DND-41 (cell line): ENCODE measurements around the gene PLK5.
"Not testable (repeated sequence)": the region's sequence is repeated elsewhere in the genome, so short reads cannot be mapped to it uniquely, and the experiment has no call there.

ENCODE experiments used
- ATAC-seq: fragments of 200-7000 bp; cut with Tn5 transposase; 3 replicates; pipeline ENCODE4 v1.9.1; 2021; ENCODE audit warnings: low read depth; ENCODE audit not compliant: insufficient read depth
- DNase-seq: peaks from one replicate; pipeline ENCODE4 v3.0.0-alpha.2; 2020
- H2AFZ ChIP-seq: 2 replicates; pipeline ENCODE4 v1.6.0; 2012; ENCODE audit warnings: low read depth, low read length
- H3K27ac ChIP-seq: 2 replicates; pipeline ENCODE4 v1.5.1; 2012; ENCODE audit warnings: low read length, inconsistent platforms
- H3K27me3 ChIP-seq: fragments of 200-600 bp; sonication (generic); 2 replicates; pipeline ENCODE4 v1.6.0; 2012; ENCODE audit warnings: low read length, mild to moderate bottlenecking, inconsistent platforms; ENCODE audit not compliant: insufficient read depth, poor library complexity
- H3K36me3 ChIP-seq: 2 replicates; pipeline ENCODE4 v1.5.1; 2012; ENCODE audit warnings: low read length, inconsistent platforms; ENCODE audit not compliant: insufficient read depth
- H3K4me1 ChIP-seq: 2 replicates; pipeline ENCODE4 v1.5.1; 2012; ENCODE audit warnings: mild to moderate bottlenecking, low read length; ENCODE audit not compliant: insufficient read depth
- H3K4me2 ChIP-seq: 2 replicates; pipeline ENCODE4 v1.6.0; 2012; ENCODE audit warnings: mild to moderate bottlenecking, moderate library complexity, low read length, inconsistent platforms; ENCODE audit not compliant: insufficient read depth
- H3K4me3 ChIP-seq, 2 experiments: fragments of 200-600 bp in 1 of 2; shearing (Covaris generic) in 1 of 2; 2 replicates each; pipeline ENCODE4 v1.5.1; 2012 to 2016; ENCODE audit warnings: inconsistent platforms in 2 of 2, low read length in 2 of 2, mild to moderate bottlenecking in 2 of 2, low read depth in 1 of 2, moderate library complexity in 1 of 2
- H3K79me2 ChIP-seq: 2 replicates; pipeline ENCODE4 v1.6.0; 2012; ENCODE audit warnings: low read length, inconsistent platforms; ENCODE audit not compliant: insufficient read depth
- H3K9ac ChIP-seq: 2 replicates; pipeline ENCODE4 v1.6.0; 2012; ENCODE audit warnings: low read depth, mild to moderate bottlenecking, inconsistent platforms, low read length, moderate library complexity
- H3K9me3 ChIP-seq: 2 replicates; pipeline ENCODE4 v1.5.1; 2012; ENCODE audit warnings: low read length, moderate library complexity, mild to moderate bottlenecking, inconsistent platforms; ENCODE audit not compliant: insufficient read depth, severe bottlenecking
- H4K20me1 ChIP-seq: 2 replicates; pipeline ENCODE4 v1.6.0; 2012; ENCODE audit warnings: low read length; ENCODE audit not compliant: insufficient read depth
- EZH2 ChIP-seq: IDR thresholded peaks from 3 replicates; pipeline ENCODE4 v1.6.1; 2012; ENCODE audit warnings: borderline replicate concordance, low read depth, mild to moderate bottlenecking, moderate library complexity, low read length, inconsistent platforms; ENCODE audit not compliant: severe bottlenecking
- TF ChIP-seq, protein P1 (sequence below): IDR thresholded peaks from 2 replicates; pipeline ENCODE4 v1.5.1; 2012; ENCODE audit warnings: borderline replicate concordance, low read length, moderate library complexity, mild to moderate bottlenecking; ENCODE audit not compliant: poor library complexity, severe bottlenecking; ENCODE audit errors: extremely low read depth

PLK5 gene

DNA sequence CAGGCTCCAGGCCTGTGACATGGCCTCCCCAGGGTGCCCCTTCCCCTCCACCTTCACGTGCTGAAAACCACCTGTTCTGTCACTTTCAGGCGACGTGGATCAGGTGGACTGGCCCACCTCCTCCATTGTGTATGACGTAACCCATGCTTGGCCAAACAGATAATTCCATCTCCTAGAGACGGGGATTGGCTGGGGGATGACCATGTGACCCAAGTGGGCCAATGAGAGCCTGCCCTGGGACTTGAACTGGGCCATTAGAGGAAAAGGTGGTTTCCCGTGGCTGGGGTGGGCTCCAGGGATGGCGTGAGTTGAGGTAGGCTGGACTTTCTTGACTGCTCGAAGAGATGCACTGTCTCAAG is 7.5 kb upstream of the PLK5 start:
- Histone ChIP-seq H3K79me2 (no peaks in the 10 kb centered on the region), H3K4me2 (no peak overlapping the region), H3K27me3 (no peaks in the 10 kb centered on the region), H3K9ac (no peak overlapping the region), H3K4me3 (no peak overlapping the region), H3K4me1 (no peaks in the 10 kb centered on the region), H3K36me3 (no peaks in the 10 kb centered on the region), H3K9me3 (no peaks in the 10 kb centered on the region), H3K27ac (no peak overlapping the region), H4K20me1 (no peaks in the 10 kb centered on the region; the same call in 1 of the 2 replicates), H2AFZ (no peak overlapping the region)
- no peak for ATAC-seq
- no peak for DNase-seq
- TF ChIP-seq, protein P1, sequence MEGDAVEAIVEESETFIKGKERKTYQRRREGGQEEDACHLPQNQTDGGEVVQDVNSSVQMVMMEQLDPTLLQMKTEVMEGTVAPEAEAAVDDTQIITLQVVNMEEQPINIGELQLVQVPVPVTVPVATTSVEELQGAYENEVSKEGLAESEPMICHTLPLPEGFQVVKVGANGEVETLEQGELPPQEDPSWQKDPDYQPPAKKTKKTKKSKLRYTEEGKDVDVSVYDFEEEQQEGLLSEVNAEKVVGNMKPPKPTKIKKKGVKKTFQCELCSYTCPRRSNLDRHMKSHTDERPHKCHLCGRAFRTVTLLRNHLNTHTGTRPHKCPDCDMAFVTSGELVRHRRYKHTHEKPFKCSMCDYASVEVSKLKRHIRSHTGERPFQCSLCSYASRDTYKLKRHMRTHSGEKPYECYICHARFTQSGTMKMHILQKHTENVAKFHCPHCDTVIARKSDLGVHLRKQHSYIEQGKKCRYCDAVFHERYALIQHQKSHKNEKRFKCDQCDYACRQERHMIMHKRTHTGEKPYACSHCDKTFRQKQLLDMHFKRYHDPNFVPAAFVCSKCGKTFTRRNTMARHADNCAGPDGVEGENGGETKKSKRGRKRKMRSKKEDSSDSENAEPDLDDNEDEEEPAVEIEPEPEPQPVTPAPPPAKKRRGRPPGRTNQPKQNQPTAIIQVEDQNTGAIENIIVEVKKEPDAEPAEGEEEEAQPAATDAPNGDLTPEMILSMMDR: no peak
- no peak for TF ChIP-seq EZH2

DNA sequence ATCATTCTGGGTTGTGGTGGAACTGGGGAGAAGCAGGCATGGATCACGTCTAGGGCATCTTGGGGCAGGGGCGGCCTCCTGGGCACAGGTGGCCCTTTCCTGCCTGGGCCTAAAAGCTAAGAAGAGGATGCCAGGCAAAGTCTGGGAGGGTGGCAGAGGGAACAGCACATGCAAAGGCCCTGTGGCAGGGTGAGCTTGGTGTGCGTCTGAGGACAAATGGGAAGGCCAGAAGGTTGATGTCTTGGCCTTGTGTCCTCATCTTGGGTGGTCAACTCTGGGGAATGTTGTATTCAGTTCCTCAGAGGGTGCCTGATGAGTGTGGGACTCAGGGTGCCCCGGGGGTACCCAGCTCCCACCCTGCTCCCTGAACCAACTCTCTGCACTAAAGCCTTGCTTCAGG is 5.4 kb upstream of the PLK5 start:
- H2AFZ ChIP-seq: no peak overlapping the region
- H3K36me3 ChIP-seq: no peaks in the 10 kb centered on the region
- H3K4me3 ChIP-seq: no peak overlapping the region
- no peak for TF ChIP-seq EZH2
- TF ChIP-seq, protein P1: no peak
- H4K20me1 ChIP-seq: no peaks in the 10 kb centered on the region; the same call in 1 of the 2 replicates
- H3K27ac ChIP-seq: no peak overlapping the region
- H3K4me2 ChIP-seq: no peak overlapping the region
- H3K79me2 ChIP-seq: no peaks in the 10 kb centered on the region
- no peaks in the 10 kb centered on the region for H3K27me3 ChIP-seq
- no peak overlapping the region for H3K9ac ChIP-seq
- DNase-seq: no peak
- no peaks in the 10 kb centered on the region for H3K4me1 ChIP-seq
- H3K9me3 ChIP-seq: no peaks in the 10 kb centered on the region
- no peak for ATAC-seq

DNA sequence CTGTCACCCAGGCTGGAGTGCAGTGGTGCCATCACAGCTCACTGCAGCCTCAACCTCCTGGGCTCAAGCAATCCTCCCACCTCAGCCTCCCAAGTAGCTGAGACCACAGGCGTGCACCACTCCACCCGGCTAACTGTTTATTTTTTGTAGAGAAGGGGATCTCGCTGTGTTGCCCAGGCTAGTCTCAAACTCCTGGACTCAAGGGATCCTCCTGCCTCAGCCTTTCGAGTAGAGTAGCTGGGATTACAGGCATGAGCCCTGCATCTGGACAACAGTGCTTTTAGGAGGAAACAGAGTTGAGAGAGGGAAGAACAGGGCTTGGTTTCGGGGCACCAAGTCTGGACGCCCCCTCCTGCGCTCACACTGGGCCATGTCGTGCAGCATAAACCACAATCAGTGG is 4.1 kb upstream of the PLK5 start:
- DNase-seq, H3K4me2 ChIP-seq, H3K79me2 ChIP-seq, H3K4me3 ChIP-seq, H4K20me1 ChIP-seq, H3K36me3 ChIP-seq, H3K4me1 ChIP-seq, H3K9me3 ChIP-seq, H3K27ac ChIP-seq, H2AFZ ChIP-seq, ATAC-seq, H3K9ac ChIP-seq, H3K27me3 ChIP-seq: not testable (repeated sequence)

DNA sequence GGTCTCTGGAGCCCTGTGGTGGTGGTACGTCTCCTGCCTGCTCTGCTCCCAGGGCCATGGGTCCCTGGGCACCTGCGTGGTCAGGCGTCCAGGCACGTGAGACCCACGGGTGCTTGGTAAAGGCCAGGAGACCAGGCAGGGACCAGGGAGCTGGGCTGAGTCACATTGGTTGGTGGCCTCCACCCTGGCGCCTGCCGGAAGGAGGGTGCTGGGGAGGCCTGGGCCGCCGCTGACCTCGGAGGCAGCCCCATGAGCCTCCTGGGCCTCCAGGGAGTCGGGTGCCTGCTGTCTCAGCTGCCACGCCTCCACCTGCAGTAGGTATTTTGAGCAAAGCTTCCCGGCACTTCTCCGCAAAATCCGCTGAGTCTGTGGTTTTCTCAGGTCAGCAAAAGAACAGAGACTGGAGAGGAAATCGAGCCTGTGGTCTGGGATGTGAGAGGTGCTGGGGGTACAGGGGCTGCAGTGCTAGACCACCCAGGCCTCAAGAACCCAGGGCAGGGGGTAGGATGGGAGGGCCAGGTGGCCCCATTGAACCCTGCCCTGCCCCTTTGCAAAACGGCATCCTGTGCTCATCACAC is 3.6 kb upstream of the PLK5 start:
- ATAC-seq: no peak
- DNase-seq: no peak
- TF ChIP-seq, protein P1: no peak
- no peak for TF ChIP-seq EZH2
- Histone ChIP-seq H3K27ac (no peak overlapping the region), H2AFZ (no peak overlapping the region), H3K79me2 (no peaks in the 10 kb centered on the region), H3K9me3 (no peaks in the 10 kb centered on the region), H3K4me1 (no peaks in the 10 kb centered on the region), H3K27me3 (no peaks in the 10 kb centered on the region), H3K4me2 (no peak overlapping the region), H3K36me3 (no peaks in the 10 kb centered on the region), H3K4me3 (no peak overlapping the region), H3K9ac (no peak overlapping the region), H4K20me1 (no peaks in the 10 kb centered on the region)
